ENCODE data around the gene ACE2.

ACE2 gene

GRCh38 chrX:15605226-15605625 lies 4.5 kb upstream of the ACE2 start:
- TF ChIP-seq EZH2phosphoT487 (IDR thresholded peaks at IDR 0.05; ENCODE audit: low read length): no peak
- TF ChIP-seq, protein P1, sequence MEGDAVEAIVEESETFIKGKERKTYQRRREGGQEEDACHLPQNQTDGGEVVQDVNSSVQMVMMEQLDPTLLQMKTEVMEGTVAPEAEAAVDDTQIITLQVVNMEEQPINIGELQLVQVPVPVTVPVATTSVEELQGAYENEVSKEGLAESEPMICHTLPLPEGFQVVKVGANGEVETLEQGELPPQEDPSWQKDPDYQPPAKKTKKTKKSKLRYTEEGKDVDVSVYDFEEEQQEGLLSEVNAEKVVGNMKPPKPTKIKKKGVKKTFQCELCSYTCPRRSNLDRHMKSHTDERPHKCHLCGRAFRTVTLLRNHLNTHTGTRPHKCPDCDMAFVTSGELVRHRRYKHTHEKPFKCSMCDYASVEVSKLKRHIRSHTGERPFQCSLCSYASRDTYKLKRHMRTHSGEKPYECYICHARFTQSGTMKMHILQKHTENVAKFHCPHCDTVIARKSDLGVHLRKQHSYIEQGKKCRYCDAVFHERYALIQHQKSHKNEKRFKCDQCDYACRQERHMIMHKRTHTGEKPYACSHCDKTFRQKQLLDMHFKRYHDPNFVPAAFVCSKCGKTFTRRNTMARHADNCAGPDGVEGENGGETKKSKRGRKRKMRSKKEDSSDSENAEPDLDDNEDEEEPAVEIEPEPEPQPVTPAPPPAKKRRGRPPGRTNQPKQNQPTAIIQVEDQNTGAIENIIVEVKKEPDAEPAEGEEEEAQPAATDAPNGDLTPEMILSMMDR (IDR thresholded peaks at IDR 0.05; ENCODE audit: low read length): no peak
- TF ChIP-seq EZH2 (optimal IDR thresholded peaks at IDR 0.05; ENCODE audit: low read depth, low read length): no peak
- Histone ChIP-seq H3F3A (ENCODE audit: insufficient read depth, low read length) (no peaks in the 10 kb centered on the region), H3K79me2 (ENCODE audit: low read length) (no peaks in the 10 kb centered on the region), H3K9me3 (replicated peaks; ENCODE audit: insufficient read depth, low read length) (no peaks in the 10 kb centered on the region), H3K27ac (ENCODE audit: low read length) (no peak overlapping the region), H3K36me3 (replicated peaks; ENCODE audit: insufficient read depth, low read length) (no peaks in the 10 kb centered on the region), H3K9ac (ENCODE audit: low read length) (no peak overlapping the region), H3K4me3 (ENCODE audit: low read length) (no peak overlapping the region), H3K9me2 (replicated peaks; ENCODE audit: insufficient read depth, low read length) (no peaks in the 10 kb centered on the region), H3K27me3 (replicated peaks; ENCODE audit: insufficient read depth, low read length) (no peaks in the 10 kb centered on the region), H4K20me1 (ENCODE audit: insufficient read depth, low read length) (no peaks in the 10 kb centered on the region), H2AFZ (ENCODE audit: low read length) (no peak overlapping the region), H3K4me2 (ENCODE audit: low read depth, low read length) (no peak overlapping the region), H3K4me1 (ENCODE audit: low read length) (no peaks in the 10 kb centered on the region)
- DNase-seq: no peak

DNA sequence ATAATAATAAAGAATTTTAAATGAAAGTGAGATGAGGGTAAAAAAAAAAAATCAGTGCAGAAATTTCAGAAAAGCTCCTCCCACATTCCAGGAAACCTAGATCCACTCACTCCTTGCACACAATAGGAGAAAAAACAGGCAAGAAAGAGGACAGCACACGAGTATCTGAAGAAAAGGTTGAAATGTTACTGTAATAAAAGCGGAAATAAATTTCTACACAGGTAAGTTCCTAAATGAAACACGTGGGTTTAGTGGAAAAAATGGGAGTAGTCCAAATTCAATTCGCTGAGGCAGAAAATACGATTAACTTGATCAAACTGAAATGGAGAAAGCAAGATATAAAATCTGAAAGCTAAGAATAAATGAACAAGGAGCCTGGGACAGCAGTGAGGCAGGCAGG lies 2.0 kb upstream of the ACE2 start:
- Histone ChIP-seq H3K4me2 (ENCODE audit: low read depth, low read length) (no peak overlapping the region), H3K9me2 (replicated peaks; ENCODE audit: insufficient read depth, low read length) (no peaks in the 10 kb centered on the region), H3K27me3 (replicated peaks; ENCODE audit: insufficient read depth, low read length) (no peaks in the 10 kb centered on the region), H3K27ac (ENCODE audit: low read length) (no peak overlapping the region), H3K9me3 (replicated peaks; ENCODE audit: insufficient read depth, low read length) (no peaks in the 10 kb centered on the region), H3K36me3 (replicated peaks; ENCODE audit: insufficient read depth, low read length) (no peaks in the 10 kb centered on the region), H3K4me3 (ENCODE audit: low read length) (no peak overlapping the region), H4K20me1 (ENCODE audit: insufficient read depth, low read length) (no peaks in the 10 kb centered on the region), H3K79me2 (ENCODE audit: low read length) (no peaks in the 10 kb centered on the region), H3K9ac (ENCODE audit: low read length) (no peak overlapping the region), H3K4me1 (ENCODE audit: low read length) (no peaks in the 10 kb centered on the region), H2AFZ (ENCODE audit: low read length) (no peak overlapping the region), H3F3A (ENCODE audit: insufficient read depth, low read length) (no peaks in the 10 kb centered on the region)
- TF ChIP-seq EZH2phosphoT487 (IDR thresholded peaks at IDR 0.05; ENCODE audit: low read length) (no peak), EZH2 (optimal IDR thresholded peaks at IDR 0.05; ENCODE audit: low read depth, low read length) (no peak)
- TF ChIP-seq, protein P1 (IDR thresholded peaks at IDR 0.05; ENCODE audit: low read length): no peak
- DNase-seq: no peak

DNA sequence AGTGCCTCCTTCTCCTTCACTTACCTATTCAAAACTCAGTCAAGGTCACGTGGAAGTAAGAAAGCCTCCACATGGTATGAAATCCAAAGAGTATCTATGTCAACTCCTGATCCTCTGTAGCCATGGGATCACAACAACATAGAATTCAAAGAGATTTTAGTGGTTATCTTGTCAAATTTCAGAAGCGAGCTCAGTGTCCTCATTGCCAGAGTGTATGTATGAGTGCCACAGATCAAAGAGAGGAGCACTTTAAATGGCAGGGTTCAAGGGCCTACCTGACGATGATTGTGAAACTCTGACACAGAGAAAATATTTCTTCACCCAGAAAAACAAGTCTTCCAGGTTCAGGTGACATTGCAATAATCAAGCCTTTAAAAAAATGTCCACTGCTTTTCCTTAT lies 1.2 kb upstream of the ACE2 start:
- Histone ChIP-seq H3K4me2 (ENCODE audit: low read depth, low read length) (no peak overlapping the region), H3K4me3 (ENCODE audit: low read length) (no peak overlapping the region)
- no peak for DNase-seq

More for the DNA sequence above, 1.2 kb upstream of the ACE2 start:
- TF ChIP-seq EZH2 (optimal IDR thresholded peaks at IDR 0.05; ENCODE audit: low read depth, low read length): no peak
- TF ChIP-seq, protein P1 (IDR thresholded peaks at IDR 0.05; ENCODE audit: low read length): no peak
- no peak for TF ChIP-seq EZH2phosphoT487 (IDR thresholded peaks at IDR 0.05; ENCODE audit: low read length)
- no peak overlapping the region for H2AFZ ChIP-seq (ENCODE audit: low read length)
- no peak overlapping the region for H3K27ac ChIP-seq (ENCODE audit: low read length)
- no peaks in the 10 kb centered on the region for H3K36me3 ChIP-seq (replicated peaks; ENCODE audit: insufficient read depth, low read length)
- no peaks in the 10 kb centered on the region for H3K27me3 ChIP-seq (replicated peaks; ENCODE audit: insufficient read depth, low read length)
- H3K4me1 ChIP-seq (ENCODE audit: low read length): no peaks in the 10 kb centered on the region
- no peaks in the 10 kb centered on the region for H3K79me2 ChIP-seq (ENCODE audit: low read length)
- no peak overlapping the region for H3K9ac ChIP-seq (ENCODE audit: low read length)
- H3K9me3 ChIP-seq (replicated peaks; ENCODE audit: insufficient read depth, low read length): no peaks in the 10 kb centered on the region
- H3K9me2 ChIP-seq (replicated peaks; ENCODE audit: insufficient read depth, low read length): no peaks in the 10 kb centered on the region
- H3F3A ChIP-seq (ENCODE audit: insufficient read depth, low read length): no peaks in the 10 kb centered on the region
- H4K20me1 ChIP-seq (ENCODE audit: insufficient read depth, low read length): no peaks in the 10 kb centered on the region

Measured in MM.1S (cell line).